ENCODE measurements around the gene HSF5. TPM values are rescaled to one million over a fixed set of nuclear protein-coding genes. Genes with fewer than 3 reads are reported as not detected.

HSF5 gene
- polyA plus RNA-seq, 3 donors, result 0.07 TPM; not detected in 2

- Mint-ChIP-seq H3K4me1 (peaks cover 45% of the 10 kb centered on the region), H3K4me3 (no peak overlapping the region), H3K27me3 (ENCODE audit: low read depth in 3 of 3) (peaks cover 6 to 20% (median 9%) of the 10 kb centered on the region in 3 donors), H3K9me3 (peaks cover 0 to 2% (median 0%) of the 10 kb centered on the region in 7 donors), H3K36me3 (no peaks in the 10 kb centered on the region), H3K27ac (no peak overlapping the region)
- Histone ChIP-seq H3K27ac (ENCODE audit: low read depth in 1 of 2, low read length in 2 of 2) (no peak overlapping the region), H2AFZ (ENCODE audit: insufficient read depth, low read depth, low read length, poor library complexity, severe bottlenecking) (no peak overlapping the region), H3K27me3 (ENCODE audit: control insufficient read depth in 2 of 2, insufficient read depth in 2 of 2, low read length in 2 of 2) (no peaks in the 10 kb centered on the region), H3K4me3 (replicated peaks in 1 of 3; ENCODE audit: low read depth in 2 of 3, low read length in 3 of 3) (no peak overlapping the region), H3K4me1 (ENCODE audit: control insufficient read depth in 1 of 2, insufficient read depth in 2 of 2, low read length in 2 of 2) (peaks cover 28 to 33% of the 10 kb centered on the region in 2 donors), H3K9ac (ENCODE audit: insufficient read depth, low read length, poor library complexity, severe bottlenecking) (no peak overlapping the region), H3K4me2 (replicated peaks; ENCODE audit: extremely low read depth, low read length, poor library complexity, severe bottlenecking) (no peak overlapping the region), H3K79me2 (ENCODE audit: insufficient read depth, low read length) (no peaks in the 10 kb centered on the region), H3K36me3 (replicated peaks in 1 of 2; ENCODE audit: control insufficient read depth in 1 of 2, insufficient read depth in 2 of 2, low read length in 2 of 2) (no peaks in the 10 kb centered on the region), H3K9me3 (replicated peaks in 1 of 2; ENCODE audit: control insufficient read depth in 1 of 2, insufficient read depth in 1 of 2, low read length in 2 of 2) (no peaks in the 10 kb centered on the region), H4K20me1 (ENCODE audit: insufficient read depth, low read length) (no peaks in the 10 kb centered on the region)
- intact Hi-C loops (cut with micrococcal nuclease), result no loop called here
- TF ChIP-seq CTCF (IDR thresholded peaks at IDR 0.05), result no peak
- 77% methylated on average over 3 of the region's 3 CpGs for WGBS (ENCODE audit: insufficient coverage)
- DNase-seq, result no peak
Measured at GRCh38 chr17:58379511-58379824, 108.7 kb downstream of the HSF5 start.

- H3K4me2 ChIP-seq (replicated peaks; ENCODE audit: extremely low read depth, low read length, poor library complexity, severe bottlenecking), result no peak overlapping the region
- H3K9me3 Mint-ChIP-seq, result peaks cover 0 to 2% (median 0%) of the 10 kb centered on the region in 7 donors
- no peak overlapping the region for H3K4me3 ChIP-seq (replicated peaks in 1 of 3; ENCODE audit: low read depth in 2 of 3, low read length in 3 of 3)
- H3K27me3 ChIP-seq (ENCODE audit: control insufficient read depth in 2 of 2, insufficient read depth in 2 of 2, low read length in 2 of 2), result no peaks in the 10 kb centered on the region
- 23% methylated on average over 4 of the region's 8 CpGs for WGBS (ENCODE audit: insufficient coverage)
- no peaks in the 10 kb centered on the region for H3K9me3 ChIP-seq (replicated peaks in 1 of 2; ENCODE audit: control insufficient read depth in 1 of 2, insufficient read depth in 1 of 2, low read length in 2 of 2)
- peaks cover 26 to 30% of the 10 kb centered on the region in 2 donors for H3K4me1 ChIP-seq (ENCODE audit: control insufficient read depth in 1 of 2, insufficient read depth in 2 of 2, low read length in 2 of 2)
- no peaks in the 10 kb centered on the region for H3K36me3 Mint-ChIP-seq
- peaks cover 6 to 20% (median 12%) of the 10 kb centered on the region in 3 donors for H3K27me3 Mint-ChIP-seq (ENCODE audit: low read depth in 3 of 3)
- no peak for TF ChIP-seq CTCF (IDR thresholded peaks at IDR 0.05)
- H3K27ac Mint-ChIP-seq, result no peak overlapping the region
- H3K79me2 ChIP-seq (ENCODE audit: insufficient read depth, low read length), result no peaks in the 10 kb centered on the region
- peaks cover 40% of the 10 kb centered on the region for H3K4me1 Mint-ChIP-seq
- intact Hi-C loops (cut with micrococcal nuclease), result no loop called here
- H3K9ac ChIP-seq (ENCODE audit: insufficient read depth, low read length, poor library complexity, severe bottlenecking), result no peak overlapping the region
- no peak overlapping the region for H3K4me3 Mint-ChIP-seq
- H2AFZ ChIP-seq (ENCODE audit: insufficient read depth, low read depth, low read length, poor library complexity, severe bottlenecking), result peak overlapping the region; percentile 33
- no peak overlapping the region for H3K27ac ChIP-seq (ENCODE audit: low read depth in 1 of 2, low read length in 2 of 2)
- no peak for DNase-seq
- no peaks in the 10 kb centered on the region for H3K36me3 ChIP-seq (replicated peaks in 1 of 2; ENCODE audit: control insufficient read depth in 1 of 2, insufficient read depth in 2 of 2, low read length in 2 of 2)
- H4K20me1 ChIP-seq (ENCODE audit: insufficient read depth, low read length), result no peaks in the 10 kb centered on the region
Measured at GRCh38 chr17:58378733-58379510, 109.3 kb downstream of the HSF5 start.

Measured in CD14-positive monocyte (primary cell).